Measurements from ENCODE around the gene MAPKBP1. TPM values are rescaled to one million over a fixed set of nuclear protein-coding genes. Genes with fewer than 3 reads are reported as not detected.

The MAPKBP1 gene
- total and polyA plus RNA-seq, 8 donors: 8.8 to 41.5 (median 16.8) TPM

DNA sequence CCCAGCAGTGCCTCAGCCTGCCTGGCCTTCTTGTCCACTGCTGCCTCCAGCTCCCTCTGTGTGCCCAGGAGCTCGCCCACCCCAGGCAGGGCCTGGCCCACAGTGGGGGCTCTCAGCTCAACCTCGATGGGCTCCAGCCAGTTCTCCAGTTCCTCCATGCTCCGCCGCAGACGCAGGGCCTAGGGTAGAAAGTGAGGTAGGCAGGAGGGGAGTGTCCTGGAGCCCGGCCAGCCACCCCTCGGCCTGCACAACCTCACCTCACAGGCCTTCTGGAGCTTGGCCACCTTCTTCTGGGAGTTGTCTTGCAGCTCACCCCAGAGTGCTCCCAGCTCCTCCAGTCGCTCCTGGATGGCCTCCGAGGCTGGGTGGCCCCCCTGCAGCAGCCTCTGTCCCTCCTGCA lies 83.0 kb downstream of the MAPKBP1 start:
- WGBS, 5 donors: 27 to 65% (median 51%) methylated on average over 9 of the region's 9 CpGs; no CpG with 5 or more reads in 1 of the 5 donors
- Histone ChIP-seq H3K27ac (peak overlapping the region; percentile 18 to 67 (median 51)), H3K36me3 (no peaks in the 10 kb centered on the region), H3K4me3 (no peak overlapping the region), H3K27me3 (peaks cover 0 to 50% (median 3%) of the 10 kb centered on the region in 3 donors), H3K4me1 (peaks cover 8 to 34% (median 26%) of the 10 kb centered on the region in 4 donors), H3K9me3 (no peaks in the 10 kb centered on the region)
- no peak for TF ChIP-seq POLR2A (IDR thresholded peaks at IDR 0.05)
- no peak for TF ChIP-seq EP300 (IDR thresholded peaks at IDR 0.05)
- TF ChIP-seq, protein P1, sequence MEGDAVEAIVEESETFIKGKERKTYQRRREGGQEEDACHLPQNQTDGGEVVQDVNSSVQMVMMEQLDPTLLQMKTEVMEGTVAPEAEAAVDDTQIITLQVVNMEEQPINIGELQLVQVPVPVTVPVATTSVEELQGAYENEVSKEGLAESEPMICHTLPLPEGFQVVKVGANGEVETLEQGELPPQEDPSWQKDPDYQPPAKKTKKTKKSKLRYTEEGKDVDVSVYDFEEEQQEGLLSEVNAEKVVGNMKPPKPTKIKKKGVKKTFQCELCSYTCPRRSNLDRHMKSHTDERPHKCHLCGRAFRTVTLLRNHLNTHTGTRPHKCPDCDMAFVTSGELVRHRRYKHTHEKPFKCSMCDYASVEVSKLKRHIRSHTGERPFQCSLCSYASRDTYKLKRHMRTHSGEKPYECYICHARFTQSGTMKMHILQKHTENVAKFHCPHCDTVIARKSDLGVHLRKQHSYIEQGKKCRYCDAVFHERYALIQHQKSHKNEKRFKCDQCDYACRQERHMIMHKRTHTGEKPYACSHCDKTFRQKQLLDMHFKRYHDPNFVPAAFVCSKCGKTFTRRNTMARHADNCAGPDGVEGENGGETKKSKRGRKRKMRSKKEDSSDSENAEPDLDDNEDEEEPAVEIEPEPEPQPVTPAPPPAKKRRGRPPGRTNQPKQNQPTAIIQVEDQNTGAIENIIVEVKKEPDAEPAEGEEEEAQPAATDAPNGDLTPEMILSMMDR (IDR thresholded peaks at IDR 0.05): no peak
- intact Hi-C loops (cut with DNase I; ENCODE audit: low total_unique reads): no loop called here
- DNase-seq: peak in 1 of 2 donors; percentile 75

DNA sequence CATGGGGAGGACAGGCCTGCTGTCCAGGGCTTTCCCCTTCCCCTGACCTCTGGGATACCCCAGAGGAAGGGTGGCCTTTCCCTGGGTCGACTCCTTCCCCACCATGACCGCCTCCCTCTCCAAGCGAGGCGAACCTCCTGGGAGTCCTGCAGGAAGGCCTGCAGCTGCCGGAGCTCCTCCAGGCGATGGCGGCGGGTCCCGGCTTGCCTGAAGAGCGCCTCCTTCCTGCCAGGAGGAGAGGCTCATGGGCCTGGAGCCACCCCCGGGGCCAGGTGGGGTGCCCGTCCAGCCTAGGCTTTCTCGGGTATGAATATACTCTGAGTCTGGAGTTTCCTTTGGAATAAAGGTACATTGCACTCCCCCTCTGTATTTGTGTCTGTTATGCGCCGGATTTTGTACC lies 84.5 kb downstream of the MAPKBP1 start:
- no peak overlapping the region for H3K27ac ChIP-seq
- H3K4me3 ChIP-seq: no peak overlapping the region
- DNase-seq: no peak
- intact Hi-C loops (cut with DNase I; ENCODE audit: low total_unique reads): no loop called here
- H3K4me1 ChIP-seq: peaks cover 8 to 41% (median 32%) of the 10 kb centered on the region in 4 donors
- no peaks in the 10 kb centered on the region for H3K9me3 ChIP-seq
- H3K36me3 ChIP-seq: peaks cover 0 to 6% (median 0%) of the 10 kb centered on the region in 4 donors
- WGBS, 5 donors: 81 to 93% (median 89%) methylated on average over 10 to 15 of the region's 15 CpGs
- TF ChIP-seq POLR2A (IDR thresholded peaks at IDR 0.05) (no peak), EP300 (IDR thresholded peaks at IDR 0.05) (no peak), POLR2AphosphoS5 (IDR thresholded peaks at IDR 0.05) (no peak)
- TF ChIP-seq, protein P1 (IDR thresholded peaks at IDR 0.05): no peak
- peaks cover 0 to 36% (median 0%) of the 10 kb centered on the region in 3 donors for H3K27me3 ChIP-seq

DNA sequence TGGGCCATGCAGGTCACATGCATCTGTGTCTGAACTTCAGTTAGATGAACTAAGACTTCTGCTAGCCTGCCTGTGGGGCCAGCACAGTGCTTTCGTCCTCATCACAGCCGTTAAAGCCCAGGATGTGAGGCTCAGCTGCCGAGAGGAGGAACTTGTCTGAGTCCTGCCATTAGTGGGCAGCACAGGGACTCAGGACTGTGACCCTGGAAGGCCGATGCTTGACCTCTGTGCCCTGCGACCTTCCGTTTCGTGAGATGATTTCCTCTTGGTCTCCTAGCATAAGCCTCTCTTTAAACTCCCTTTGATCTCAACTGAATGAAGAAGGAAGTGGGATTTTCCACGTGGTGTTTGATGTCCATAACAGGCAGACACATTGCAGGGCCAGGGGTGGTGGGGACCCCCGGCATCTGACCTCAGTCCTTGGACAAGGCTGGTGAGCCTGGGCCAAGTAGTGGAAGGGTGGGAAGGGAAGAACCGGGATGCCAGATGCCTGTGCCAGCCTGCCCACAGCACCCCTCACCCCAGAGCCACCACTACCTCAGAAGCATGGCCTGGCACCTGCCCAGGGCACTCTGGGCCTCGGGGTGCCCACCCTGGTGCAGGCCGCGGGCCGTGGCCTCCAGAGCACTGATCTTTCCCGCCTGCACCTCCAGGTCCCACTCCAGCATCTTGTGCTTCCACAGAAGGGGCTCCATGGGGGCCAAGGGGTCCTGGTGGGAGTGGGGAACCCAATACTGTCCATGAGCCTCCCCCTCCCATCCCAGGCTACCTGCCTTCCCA lies 86.0 kb downstream of the MAPKBP1 start:
- H3K27ac ChIP-seq: no peak overlapping the region
- H3K27me3 ChIP-seq: peaks cover 0 to 21% (median 0%) of the 10 kb centered on the region in 3 donors
- WGBS, 5 donors: 61 to 72% (median 66%) methylated on average over 10 to 15 of the region's 15 CpGs
- H3K4me3 ChIP-seq: no peak overlapping the region
- no peaks in the 10 kb centered on the region for H3K9me3 ChIP-seq
- intact Hi-C loops (cut with DNase I; ENCODE audit: low total_unique reads): no loop called here
- H3K36me3 ChIP-seq: peaks cover 0 to 6% (median 0%) of the 10 kb centered on the region in 4 donors
- DNase-seq: no peak
- H3K4me1 ChIP-seq: peaks cover 8 to 39% (median 29%) of the 10 kb centered on the region in 4 donors
- no peak for TF ChIP-seq POLR2AphosphoS5 (IDR thresholded peaks at IDR 0.05)
- TF ChIP-seq, protein P1 (IDR thresholded peaks at IDR 0.05): no peak
- TF ChIP-seq POLR2A (IDR thresholded peaks at IDR 0.05): no peak
- no peak for TF ChIP-seq EP300 (IDR thresholded peaks at IDR 0.05)

DNA sequence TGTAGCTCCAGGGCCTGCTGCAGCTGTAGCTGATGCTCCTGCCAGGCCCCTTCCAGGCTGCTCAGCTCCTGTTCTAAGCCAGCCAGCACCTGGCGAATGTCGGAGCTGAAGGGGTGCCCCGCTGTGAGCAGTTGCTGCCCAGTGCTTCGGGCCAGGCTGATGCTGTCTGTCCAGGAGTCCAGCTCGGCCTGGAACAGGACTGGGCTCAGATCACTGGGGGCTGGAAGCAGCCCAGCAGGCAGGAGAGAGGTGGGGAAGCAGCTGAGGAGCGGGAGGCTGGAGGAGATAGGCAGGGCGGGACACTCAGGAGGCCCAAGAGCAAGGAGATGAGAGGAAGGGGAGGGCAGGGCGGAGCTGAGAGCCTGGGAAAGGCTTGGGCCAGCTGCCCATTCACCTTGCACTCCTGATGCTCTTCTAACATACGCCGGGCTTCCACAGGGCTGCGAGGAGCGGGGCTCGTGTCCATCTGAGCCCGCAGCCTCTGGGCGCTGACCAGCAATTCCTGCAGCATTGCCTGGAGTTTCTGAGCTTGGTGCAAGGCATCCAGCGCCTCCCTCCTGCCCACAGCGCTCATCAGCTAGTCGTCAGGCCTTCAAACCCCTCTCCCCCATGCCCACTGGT lies 87.6 kb downstream of the MAPKBP1 start:
- Histone ChIP-seq H3K4me1 (peaks cover 7 to 28% (median 25%) of the 10 kb centered on the region in 4 donors), H3K27me3 (peaks cover 0 to 7% (median 0%) of the 10 kb centered on the region in 3 donors), H3K9me3 (no peaks in the 10 kb centered on the region), H3K27ac (no peak overlapping the region), H3K4me3 (no peak overlapping the region), H3K36me3 (peaks cover 0 to 6% (median 0%) of the 10 kb centered on the region in 4 donors)
- intact Hi-C loops (cut with DNase I; ENCODE audit: low total_unique reads): no loop called here
- 84 to 95% (median 92%) methylated on average over 11 to 18 of the region's 18 CpGs for WGBS, 5 donors
- DNase-seq: no peak
- no peak for TF ChIP-seq POLR2A (IDR thresholded peaks at IDR 0.05)
- no peak for TF ChIP-seq EP300 (IDR thresholded peaks at IDR 0.05)
- no peak for TF ChIP-seq POLR2AphosphoS5 (IDR thresholded peaks at IDR 0.05)
- TF ChIP-seq, protein P1 (IDR thresholded peaks at IDR 0.05): no peak
